ENCODE data around the gene SLC26A4. TPM values are rescaled to one million over a fixed set of nuclear protein-coding genes. Genes with fewer than 3 reads are reported as not detected.

SLC26A4 gene
- total RNA-seq, 1 experiment from 2014 or later, result 0.66 TPM

GRCh38 chr7:107676249-107676648 is 15.6 kb downstream of the SLC26A4 start:
- Histone ChIP-seq H3K9ac (ENCODE audit: low read length) (no peak overlapping the region), H3K9me3 (ENCODE audit: control insufficient read depth in 1 of 2, insufficient read depth in 1 of 2, low read depth in 1 of 2, low read length in 2 of 2) (no peaks in the 10 kb centered on the region), H3K27me3 (ENCODE audit: insufficient read depth, low read length) (no peaks in the 10 kb centered on the region), H3K79me2 (ENCODE audit: insufficient read depth, low read length) (no peaks in the 10 kb centered on the region), H3K4me3 (replicated peaks in 1 of 2; ENCODE audit: low read depth in 1 of 2, low read length in 2 of 2) (no peak overlapping the region), H3K27ac (ENCODE audit: low read depth, low read length) (no peak overlapping the region), H3K4me2 (ENCODE audit: low read length) (no peak overlapping the region), H3K36me3 (ENCODE audit: control insufficient read depth in 1 of 2, insufficient read depth in 2 of 2, low read length in 2 of 2) (no peaks in the 10 kb centered on the region), H3K9me2 (ENCODE audit: insufficient read depth) (no peaks in the 10 kb centered on the region), H4K20me1 (ENCODE audit: insufficient read depth) (peaks cover 4% of the 10 kb centered on the region; the same call in 1 of the 2 replicates), H2AFZ (ENCODE audit: low read depth, low read length, poor library complexity, severe bottlenecking) (no peak overlapping the region), H3K4me1 (ENCODE audit: control insufficient read depth in 1 of 2, insufficient read depth in 2 of 2, low read length in 2 of 2) (no peaks in the 10 kb centered on the region)
- DNase-seq (ENCODE audit: low read depth, low spot score) (no peak), ATAC-seq (no peak)
- no TSS peak for BruUV-seq (replicated peaks)
- ChIA-PET POLR2A (no interaction called here), RAD21 (ENCODE audit: low non-redundant PET in 1 of 2, low total read pairs in 2 of 2, uncharacterized antibody in 2 of 2, unreplicated experiment in 2 of 2) (no interaction called here), CTCF (no interaction called here)
- TF ChIP-seq ZBTB33 (IDR thresholded peaks at IDR 0.05; ENCODE audit: extremely low read depth, insufficient replicate concordance, low read length) (no peak), CEBPB (IDR thresholded peaks at IDR 0.05; ENCODE audit: low read depth) (no peak), ATF3 (IDR thresholded peaks at IDR 0.05) (no peak), ZFX (IDR thresholded peaks at IDR 0.05) (no peak), POLR2A (IDR thresholded peaks at IDR 0.05; ENCODE audit: borderline replicate concordance, extremely low read depth, insufficient read depth, insufficient read length) (no peak), EGR1 (IDR thresholded peaks at IDR 0.05; ENCODE audit: low read depth) (no peak), ELF1 (IDR thresholded peaks at IDR 0.05; ENCODE audit: borderline replicate concordance, low read depth) (no peak), POLR2AphosphoS5 (IDR thresholded peaks at IDR 0.05; ENCODE audit: low read depth, low read length) (no peak), SP1 (IDR thresholded peaks at IDR 0.05; ENCODE audit: low read depth) (no peak), SRF (IDR thresholded peaks at IDR 0.05; ENCODE audit: low read depth) (no peak), RAD21 (IDR thresholded peaks at IDR 0.05; ENCODE audit: low read depth) (no peak)
- intact Hi-C loops (cut with micrococcal nuclease), result no loop called here
